ENCODE measurements around the gene STAT4. TPM values are rescaled to one million over a fixed set of nuclear protein-coding genes. Genes with fewer than 3 reads are reported as not detected.

STAT4 gene
- total RNA-seq, 1 experiment from 2014 or later, result 0.33 TPM

GRCh38 chr2:190990132-190990531, 160.7 kb downstream of the STAT4 start:
- Histone ChIP-seq H3K4me2 (ENCODE audit: insufficient read depth, insufficient read length, low read length) (no peak overlapping the region), H3K9ac (ENCODE audit: extremely low read depth, insufficient read length, low read length) (no peak overlapping the region), H3K4ac (ENCODE audit: low read depth, low read length) (no peak overlapping the region), H3T11ph (ENCODE audit: low read length) (no peak overlapping the region), H4K5ac (ENCODE audit: insufficient read length, low read depth, low read length) (no peak overlapping the region), H2BK12ac (ENCODE audit: insufficient read length, low read depth, low read length) (no peak overlapping the region), H2BK20ac (ENCODE audit: low read depth, low read length, poor library complexity, severe bottlenecking) (no peak overlapping the region), H2BK120ac (ENCODE audit: low read depth, low read length, poor library complexity, severe bottlenecking) (no peak overlapping the region), H2BK15ac (ENCODE audit: low read depth, low read length) (no peak overlapping the region), H3K79me2 (ENCODE audit: insufficient read depth, low read length) (no peaks in the 10 kb centered on the region), H3K23me2 (ENCODE audit: insufficient read length, low read depth, low read length, poor library complexity, severe bottlenecking) (no peaks in the 10 kb centered on the region), H3K9me3 (ENCODE audit: control insufficient read depth, low read depth, low read length) (no peaks in the 10 kb centered on the region), H2BK5ac (ENCODE audit: insufficient read length, low read length) (no peak overlapping the region), H2AK5ac (ENCODE audit: insufficient read length, low read length) (no peak overlapping the region), H3K14ac (ENCODE audit: insufficient read depth, low read length) (no peak overlapping the region), H4K20me1 (ENCODE audit: control insufficient read depth, insufficient read depth, insufficient read length) (no peaks in the 10 kb centered on the region), H3K18ac (ENCODE audit: insufficient read length, low read depth, low read length) (no peak overlapping the region), H4K8ac (replicated peaks; ENCODE audit: insufficient read length, low read depth, low read length) (no peak overlapping the region), H3K79me1 (ENCODE audit: insufficient read depth, low read depth, low read length, poor library complexity, severe bottlenecking) (no peaks in the 10 kb centered on the region), H4K91ac (ENCODE audit: insufficient read length, low read depth, low read length) (no peak overlapping the region), H3K4me1 (ENCODE audit: insufficient read depth, low read length) (no peaks in the 10 kb centered on the region), H3K23ac (ENCODE audit: insufficient read length, low read depth, low read length) (no peak overlapping the region), H3K56ac (ENCODE audit: insufficient read length, low read depth, low read length) (no peak overlapping the region), H2AFZ (ENCODE audit: low read length) (no peak overlapping the region), H3K27me3 (ENCODE audit: insufficient read depth, low read length) (no peaks in the 10 kb centered on the region), H3K27ac (ENCODE audit: insufficient read length, low read depth, low read length) (no peak overlapping the region)
- Mint-ChIP-seq H3K27ac (no peak overlapping the region), H3K36me3 (ENCODE audit: insufficient read depth in 1 of 3, low read depth in 3 of 3) (peaks cover 57 to 92% (median 80%) of the 10 kb centered on the region in 3 experiments), H3K9me3 (no peaks in the 10 kb centered on the region), H3K27me3 (ENCODE audit: low read depth) (no peaks in the 10 kb centered on the region), H3K4me1 (no peaks in the 10 kb centered on the region), H3K4me3 (no peak overlapping the region)
- no peak for DNase-seq
- no peak for TF ChIP-seq CTCF (conservative IDR thresholded peaks at IDR 0.05)
- WGBS (ENCODE audit: extremely low coverage, insufficient read length, low lambda C conversion rate), result no CpG with 5 or more reads among the region's 6 CpGs
